Calu3 (cell line): ENCODE measurements around the gene FUBP3. TPM values are rescaled to one million over a fixed set of nuclear protein-coding genes. Genes with fewer than 3 reads are reported as not detected.

Experiments used
- BruUV-seq: library from RNA; stranded (reverse); fragments of 400-500 nt; replicated peaks from 2 replicates; lab custom pipeline; 2021; lab: Mats Ljungman, UMichigan
- CTCF ChIA-PET: fragments of 300-600 bp; sonication (Branson Sonifier 250); formaldehyde crosslinking; loops from one replicate; lab custom pipeline; 2022; ENCODE audit warnings: antibody characterized with exemption; lab: Charles Lee
- DNase-seq: peaks from one replicate; pipeline ENCODE4 v3.0.0; 2022
- H3K27ac Mint-ChIP-seq: one replicate; pipeline ENCODE4 v1.8.0; 2022; ENCODE audit warnings: mixed read lengths; ENCODE audit not compliant: unreplicated experiment
- H3K27me3 Mint-ChIP-seq: one replicate; pipeline ENCODE4 v1.8.0; 2022; ENCODE audit warnings: mixed read lengths; ENCODE audit not compliant: unreplicated experiment
- H3K36me3 Mint-ChIP-seq: one replicate; pipeline ENCODE4 v1.8.0; 2022; ENCODE audit warnings: mild to moderate bottlenecking, moderate library complexity, mixed read lengths; ENCODE audit not compliant: insufficient read depth, unreplicated experiment
- H3K4me1 Mint-ChIP-seq: one replicate; pipeline ENCODE4 v1.8.0; 2022; ENCODE audit warnings: mild to moderate bottlenecking, low read depth, mixed read lengths; ENCODE audit not compliant: unreplicated experiment
- H3K4me3 Mint-ChIP-seq: one replicate; pipeline ENCODE4 v1.8.0; 2022; ENCODE audit warnings: mild to moderate bottlenecking, low read depth, moderate library complexity, mixed read lengths; ENCODE audit not compliant: unreplicated experiment
- H3K9me3 Mint-ChIP-seq: one replicate; pipeline ENCODE4 v1.8.0; 2022; ENCODE audit warnings: low read depth, mixed read lengths; ENCODE audit not compliant: unreplicated experiment
- intact Hi-C: fragments of 100-400 bp; cut with micrococcal nuclease; formaldehyde crosslinking; loops from one replicate; pipeline ENCODE4 v1.10.0; 2022; ENCODE audit not compliant: unreplicated experiment
- total RNA-seq: library from RNA; stranded (reverse); gene quantifications from 2 replicates; pipeline ENCODE4 v1.2.3, GENCODE V29; 2022
- TF ChIP-seq, protein P1 (sequence below): fragments of 200-600 bp; IDR thresholded peaks from one replicate; pipeline ENCODE4 v1.8.0; 2022; ENCODE audit warnings: antibody characterized with exemption; ENCODE audit not compliant: unreplicated experiment

The FUBP3 gene
- total RNA-seq, 1 experiment from 2014 or later: 51.0 TPM

DNA sequence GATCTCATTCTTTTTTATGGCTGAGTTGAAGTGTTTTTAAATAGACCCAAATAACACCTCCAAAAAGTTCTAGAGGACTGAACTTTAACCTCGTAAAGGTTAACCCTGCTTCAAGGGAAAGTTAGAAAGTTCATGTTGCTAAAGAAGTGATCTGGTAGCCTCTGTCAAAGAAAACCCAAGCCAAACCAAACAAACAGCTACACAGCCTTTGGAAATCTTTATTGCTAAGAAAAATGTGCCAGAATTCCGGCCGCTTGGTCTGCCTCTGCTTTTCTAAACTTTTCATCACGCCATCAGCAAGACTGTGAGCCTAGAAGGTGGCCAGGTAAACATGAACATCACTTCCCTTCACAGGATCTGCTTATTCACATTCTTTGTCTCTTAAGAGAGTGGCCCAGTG lies 17.9 kb downstream of the FUBP3 start:
- no peak for DNase-seq
- CTCF ChIA-PET: no interaction called here
- H3K36me3 Mint-ChIP-seq: peaks cover 12% of the 10 kb centered on the region
- BruUV-seq: no TSS peak
- H3K9me3 Mint-ChIP-seq: no peaks in the 10 kb centered on the region
- TF ChIP-seq, protein P1, sequence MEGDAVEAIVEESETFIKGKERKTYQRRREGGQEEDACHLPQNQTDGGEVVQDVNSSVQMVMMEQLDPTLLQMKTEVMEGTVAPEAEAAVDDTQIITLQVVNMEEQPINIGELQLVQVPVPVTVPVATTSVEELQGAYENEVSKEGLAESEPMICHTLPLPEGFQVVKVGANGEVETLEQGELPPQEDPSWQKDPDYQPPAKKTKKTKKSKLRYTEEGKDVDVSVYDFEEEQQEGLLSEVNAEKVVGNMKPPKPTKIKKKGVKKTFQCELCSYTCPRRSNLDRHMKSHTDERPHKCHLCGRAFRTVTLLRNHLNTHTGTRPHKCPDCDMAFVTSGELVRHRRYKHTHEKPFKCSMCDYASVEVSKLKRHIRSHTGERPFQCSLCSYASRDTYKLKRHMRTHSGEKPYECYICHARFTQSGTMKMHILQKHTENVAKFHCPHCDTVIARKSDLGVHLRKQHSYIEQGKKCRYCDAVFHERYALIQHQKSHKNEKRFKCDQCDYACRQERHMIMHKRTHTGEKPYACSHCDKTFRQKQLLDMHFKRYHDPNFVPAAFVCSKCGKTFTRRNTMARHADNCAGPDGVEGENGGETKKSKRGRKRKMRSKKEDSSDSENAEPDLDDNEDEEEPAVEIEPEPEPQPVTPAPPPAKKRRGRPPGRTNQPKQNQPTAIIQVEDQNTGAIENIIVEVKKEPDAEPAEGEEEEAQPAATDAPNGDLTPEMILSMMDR: no peak
- no peak overlapping the region for H3K4me3 Mint-ChIP-seq
- H3K27ac Mint-ChIP-seq: no peak overlapping the region
- no peaks in the 10 kb centered on the region for H3K27me3 Mint-ChIP-seq
- H3K4me1 Mint-ChIP-seq: peaks cover 12% of the 10 kb centered on the region
- intact Hi-C loops: no loop called here

DNA sequence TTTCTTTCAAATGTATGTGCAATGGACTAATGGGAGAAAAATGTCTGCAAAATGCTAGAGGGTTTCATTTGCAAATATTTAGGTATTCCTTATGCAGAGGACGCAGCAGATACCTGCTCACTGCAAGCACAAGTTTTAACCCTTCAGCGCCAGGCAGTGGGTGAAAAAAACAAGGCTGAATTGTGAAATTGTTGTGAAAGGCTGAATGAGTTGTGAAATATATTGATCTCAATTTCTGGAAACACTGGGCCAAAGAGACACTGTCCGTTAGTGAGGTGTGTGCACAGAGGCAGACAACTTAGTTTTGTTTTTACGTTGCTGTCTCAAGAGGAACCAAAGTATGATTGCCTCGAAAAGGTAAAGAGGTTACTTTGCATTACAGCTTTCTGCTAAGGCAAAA lies 18.8 kb downstream of the FUBP3 start:
- Mint-ChIP-seq H3K36me3 (peaks cover 12% of the 10 kb centered on the region), H3K27me3 (no peaks in the 10 kb centered on the region), H3K27ac (no peak overlapping the region), H3K4me3 (no peak overlapping the region), H3K9me3 (no peaks in the 10 kb centered on the region), H3K4me1 (peaks cover 2% of the 10 kb centered on the region)
- no TSS peak for BruUV-seq
- CTCF ChIA-PET: no interaction called here
- intact Hi-C loops: no loop called here
- TF ChIP-seq, protein P1: no peak
- DNase-seq: no peak

DNA sequence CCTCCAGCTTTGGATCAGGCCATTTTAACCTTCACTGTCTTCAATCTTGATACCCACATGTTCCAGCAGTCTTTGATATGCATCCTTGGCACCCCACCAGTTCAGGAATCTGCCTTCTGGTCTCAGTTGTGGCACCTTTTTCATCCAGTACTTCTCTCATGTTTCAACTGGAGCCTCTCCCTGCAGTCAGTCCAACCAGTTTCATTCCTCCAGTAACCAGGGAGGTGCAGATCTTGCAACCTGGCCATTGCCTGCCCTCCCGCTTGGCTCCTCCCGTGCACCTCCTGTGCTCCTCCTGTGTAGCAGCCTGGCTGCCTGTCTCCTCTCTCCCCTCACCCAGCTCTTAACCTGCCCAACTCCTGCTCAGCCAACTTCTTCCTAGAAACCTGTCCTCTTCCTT lies 20.2 kb downstream of the FUBP3 start:
- Mint-ChIP-seq H3K4me3 (no peak overlapping the region), H3K4me1 (no peaks in the 10 kb centered on the region), H3K36me3 (peaks cover 17% of the 10 kb centered on the region), H3K9me3 (no peaks in the 10 kb centered on the region), H3K27ac (no peak overlapping the region), H3K27me3 (no peaks in the 10 kb centered on the region)
- DNase-seq: no peak
- intact Hi-C loops: no loop called here
- TF ChIP-seq, protein P1: no peak
- no TSS peak for BruUV-seq
- CTCF ChIA-PET: interaction anchor here (0.7 kb wide), 1 partner anchor 34 kb away, joined by 5 read pairs; no protein-coding TSS in a partner anchor

DNA sequence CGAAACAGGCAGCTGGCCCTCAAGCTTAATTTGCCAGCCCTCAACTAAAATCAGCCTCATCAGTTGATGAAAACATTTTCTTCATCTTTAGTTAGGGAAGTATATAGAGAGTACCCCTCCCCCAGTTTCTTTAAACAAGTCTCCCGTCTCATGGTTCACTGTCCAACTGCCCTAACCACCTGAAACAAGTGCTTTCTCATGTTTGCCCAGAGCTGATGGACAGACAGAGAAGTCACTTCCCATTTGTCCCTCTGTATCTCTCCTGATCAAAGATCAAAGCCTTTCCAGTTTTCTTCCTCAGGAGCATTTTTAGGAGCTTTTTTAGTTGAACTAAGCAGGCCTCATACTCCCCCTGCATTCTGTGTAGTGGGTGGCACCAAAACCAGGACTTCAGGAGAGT lies 21.7 kb downstream of the FUBP3 start:
- BruUV-seq: no TSS peak
- no peaks in the 10 kb centered on the region for H3K27me3 Mint-ChIP-seq

More for the DNA sequence above, 21.7 kb downstream of the FUBP3 start:
- no peak overlapping the region for H3K27ac Mint-ChIP-seq
- intact Hi-C loops: no loop called here
- DNase-seq: no peak
- H3K9me3 Mint-ChIP-seq: no peaks in the 10 kb centered on the region
- no peak overlapping the region for H3K4me3 Mint-ChIP-seq
- H3K36me3 Mint-ChIP-seq: peaks cover 19% of the 10 kb centered on the region
- TF ChIP-seq, protein P1: no peak
- CTCF ChIA-PET: interaction anchor here (0.6 kb wide), 1 partner anchor 12 kb away, joined by 4 read pairs; no protein-coding TSS in a partner anchor
- H3K4me1 Mint-ChIP-seq: no peaks in the 10 kb centered on the region
